HepG2 (cell line): Measurements from ENCODE around the gene ASCC2. TPM values are rescaled to one million over a fixed set of nuclear protein-coding genes. Genes with fewer than 3 reads are reported as not detected.

Source experiments
- ATF2 ChIP-seq: sonication (generic); formaldehyde crosslinking; IDR thresholded peaks from 2 replicates; pipeline ENCODE4 v1.4.0; 2020; ENCODE audit warnings: missing genetic modification reagents
- CREBL2 ChIP-seq: sonication (generic); formaldehyde crosslinking; IDR thresholded peaks from 2 replicates; pipeline ENCODE4 v1.8.1; 2023; ENCODE audit warnings: missing genetic modification reagents, mild to moderate bottlenecking, borderline replicate concordance
- EP300 ChIP-seq, 3 experiments: sonication (generic) in 1 of 3; formaldehyde crosslinking in 1 of 3; IDR thresholded peaks; 2 replicates each; pipeline versions ENCODE4 v1.5.1 to v1.6.1; 2011 to 2020; ENCODE audit warnings: low read depth in 2 of 3, low read length in 2 of 3, borderline replicate concordance in 1 of 3, improper control_type of control experiment in 1 of 3, mild to moderate bottlenecking in 1 of 3, missing genetic modification reagents in 1 of 3, moderate library complexity in 1 of 3
- FUBP1 ChIP-seq: sonication (generic); formaldehyde crosslinking; IDR thresholded peaks from 2 replicates; pipeline ENCODE4 v1.5.1; 2020; ENCODE audit warnings: missing genetic modification reagents, mild to moderate bottlenecking, borderline replicate concordance
- GTF3A ChIP-seq: sonication (generic); formaldehyde crosslinking; conservative IDR thresholded peaks from 2 replicates; pipeline ENCODE4 v1.4.0; 2020; ENCODE audit warnings: mild to moderate bottlenecking, missing genetic modification reagents
- HDAC6 ChIP-seq: fragments of 200-600 bp; sonication (generic); IDR thresholded peaks from 2 replicates; pipeline ENCODE4 v1.7.0; 2017; ENCODE audit warnings: mild to moderate bottlenecking, antibody characterized with exemption, low read length, low read depth
- IKZF4 ChIP-seq: sonication (generic); formaldehyde crosslinking; IDR thresholded peaks from 2 replicates; pipeline ENCODE4 v1.5.1; 2020; ENCODE audit warnings: borderline replicate concordance, mild to moderate bottlenecking, low read depth, missing genetic modification reagents; ENCODE audit errors: not compliant biosample characterization
- KDM1A ChIP-seq: IDR thresholded peaks from 2 replicates; pipeline ENCODE4 v1.6.1; 2016; ENCODE audit warnings: missing compliant biosample characterization
- KDM4B ChIP-seq: sonication (generic); formaldehyde crosslinking; IDR thresholded peaks from 2 replicates; pipeline ENCODE4 v1.4.0; 2020; ENCODE audit warnings: missing genetic modification reagents
- KLF12 ChIP-seq: sonication (generic); formaldehyde crosslinking; IDR thresholded peaks from 2 replicates; pipeline ENCODE4 v1.4.0; 2020; ENCODE audit warnings: missing genetic modification reagents, borderline replicate concordance
- MXD1 ChIP-seq: sonication (generic); formaldehyde crosslinking; IDR thresholded peaks from 2 replicates; pipeline ENCODE4 v1.4.0; 2020; ENCODE audit warnings: mild to moderate bottlenecking, missing genetic modification reagents
- MXD3 ChIP-seq: IDR thresholded peaks from 2 replicates; pipeline ENCODE4 v1.6.1; 2016; ENCODE audit warnings: mild to moderate bottlenecking, missing biosample characterization, missing genetic modification reagents
- MZF1 ChIP-seq: sonication (generic); formaldehyde crosslinking; IDR thresholded peaks from 2 replicates; pipeline ENCODE4 v1.8.1; 2023; ENCODE audit warnings: mild to moderate bottlenecking, missing genetic modification reagents, borderline replicate concordance
- NCOA5 ChIP-seq: sonication (generic); formaldehyde crosslinking; IDR thresholded peaks from 2 replicates; pipeline ENCODE4 v1.4.0; 2020; ENCODE audit warnings: missing genetic modification reagents
- PTBP1 ChIP-seq: fragments of 200-400 bp; formaldehyde crosslinking; IDR thresholded peaks from 2 replicates; pipeline ENCODE4 v1.6.1; 2018; ENCODE audit warnings: low read length, low read depth; ENCODE audit not compliant: poor library complexity, severe bottlenecking
- RBM22 ChIP-seq: fragments of 200-400 bp; formaldehyde crosslinking; optimal IDR thresholded peaks from 2 replicates; pipeline ENCODE3; 2017; ENCODE audit warnings: mild to moderate bottlenecking, low read length, moderate library complexity
- TBP ChIP-seq: sonication (generic); formaldehyde crosslinking; IDR thresholded peaks from 2 replicates; pipeline ENCODE4 v1.5.0; 2020; ENCODE audit warnings: missing genetic modification reagents
- ZNF276 ChIP-seq: sonication (generic); formaldehyde crosslinking; IDR thresholded peaks from 2 replicates; pipeline ENCODE4 v1.4.0; 2020; ENCODE audit warnings: mild to moderate bottlenecking, low read depth, missing genetic modification reagents
- ZNF383 ChIP-seq: sonication (generic); formaldehyde crosslinking; IDR thresholded peaks from 2 replicates; pipeline ENCODE4 v1.4.0; 2020; ENCODE audit warnings: missing genetic modification reagents, mild to moderate bottlenecking, borderline replicate concordance
- ZNF513 ChIP-seq: sonication (generic); formaldehyde crosslinking; conservative IDR thresholded peaks from 2 replicates; pipeline ENCODE4 v1.5.0; 2020; ENCODE audit warnings: missing genetic modification reagents
- ZNF557 ChIP-seq: sonication (generic); formaldehyde crosslinking; IDR thresholded peaks from 2 replicates; pipeline ENCODE4 v1.4.0; 2020; ENCODE audit warnings: missing genetic modification reagents
- ZNF713 ChIP-seq: sonication (generic); formaldehyde crosslinking; IDR thresholded peaks from 2 replicates; pipeline ENCODE4 v1.4.0; 2020; ENCODE audit warnings: mild to moderate bottlenecking, missing genetic modification reagents
- polyA plus RNA-seq, 8 experiments: library from polyadenylated mRNA; depleted of rRNA in 3 of 8; stranded (reverse) in 7 of 8; unstranded in 1 of 8; fragments of >200 nt; fragmentation: Illumina TruSeq in 4 of 8; extraction: Trizol in 4 of 8; gene quantifications; 2 replicates each; pipeline versions ENCODE4 v1.2.1 to v1.2.3, GENCODE V29; 2011 to 2016; ENCODE audit warnings: low read depth in 4 of 8, missing spikeins in 1 of 8, mixed read lengths in 1 of 8; ENCODE audit not compliant: insufficient read depth in 1 of 8
- total RNA-seq, 5 experiments: library from RNA; depleted of rRNA; stranded (reverse); fragments of >200 nt; fragmentation: Illumina TruSeq; extraction: Trizol; gene quantifications; 2 replicates each; pipeline ENCODE4 v1.2.3, GENCODE V29; 2016; ENCODE audit warnings: low read depth in 1 of 5

Gene ASCC2
- total and polyA plus RNA-seq, 2 of the 13 experiments (the other 11 are each of a cell fraction or from before 2014, with no cell fraction given): 26.2 to 26.3 TPM

- TF ChIP-seq KDM4B (CRISPR knock-in tag) (no peak), ZNF713 (CRISPR knock-in tag) (no peak), ZNF513 (no peak), ZNF557 (CRISPR knock-in tag) (no peak), CREBL2 (no peak), ATF2 (CRISPR knock-in tag) (peak; percentile 30; the same call in 1 of the 2 replicates), RBM22 (no peak), PTBP1 (no peak), EP300 (IDR thresholded peaks at IDR 0.05; ENCODE audit: low read depth in 2 of 2, low read length in 2 of 2) (peak; percentile 22 to 68; a peak in 2 of 4 replicates), EP300 (CRISPR knock-in tag; IDR thresholded peaks at IDR 0.05; ENCODE audit: borderline replicate concordance) (peak; percentile 79), FUBP1 (CRISPR knock-in tag) (no peak), TBP (CRISPR knock-in tag) (no peak), IKZF4 (no peak), MZF1 (CRISPR knock-in tag) (no peak), NCOA5 (CRISPR knock-in tag) (no peak), GTF3A (CRISPR knock-in tag) (no peak), HDAC6 (no peak), KDM1A (CRISPR knock-in tag) (no peak), MXD1 (no peak), KLF12 (CRISPR knock-in tag) (no peak), ZNF276 (no peak), ZNF383 (CRISPR knock-in tag) (no peak), MXD3 (CRISPR knock-in tag) (no peak)
These were observed 38.8 kb downstream of the ASCC2 start (continued) for GRCh38 chr22:29799217-29799680.
